NT2/D1 (cell line): ENCODE data around the gene SDR39U1.

Source experiments
- SUZ12 ChIP-seq: IDR thresholded peaks from 2 replicates; pipeline ENCODE4 v1.6.1; 2011; ENCODE audit not compliant: insufficient read length, insufficient read depth; ENCODE audit errors: extremely low read depth
- ZNF274 ChIP-seq: IDR thresholded peaks from 2 replicates; pipeline ENCODE4 v1.6.1; 2011; ENCODE audit warnings: mild to moderate bottlenecking, low read depth, low read length

DNA sequence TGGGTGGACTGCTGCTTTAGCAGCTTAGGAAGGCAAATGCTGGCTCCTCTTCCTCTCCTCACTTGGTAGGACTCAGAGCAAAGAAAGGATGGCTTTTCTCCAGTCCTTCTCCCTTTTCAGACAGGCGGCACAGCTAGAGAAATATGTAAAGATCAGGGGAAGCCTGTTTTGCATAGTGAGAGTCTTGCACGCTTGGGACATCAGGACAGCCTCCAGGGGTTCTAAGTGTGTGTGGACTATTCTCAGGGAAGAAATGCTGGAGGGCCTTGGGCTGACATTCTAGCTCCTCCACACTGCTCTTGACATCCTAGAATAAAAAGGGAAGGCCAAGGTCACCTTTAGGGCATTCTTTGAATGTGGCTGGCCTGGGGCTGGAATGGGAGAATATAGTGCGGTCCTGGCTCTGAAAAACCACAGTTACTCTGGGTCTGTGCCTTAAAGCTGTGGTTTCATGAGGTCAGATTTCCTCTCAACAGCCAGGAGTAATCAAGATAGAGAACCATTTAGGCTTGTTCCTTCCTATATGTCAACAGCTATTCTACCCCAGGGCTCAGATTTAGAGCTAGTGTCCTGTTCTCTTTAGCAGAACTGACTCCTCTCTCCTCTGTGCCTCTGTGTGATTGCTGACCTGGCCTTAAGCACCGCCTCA, 41.2 kb upstream of the SDR39U1 start:
- TF ChIP-seq ZNF274 (no peak), SUZ12 (no peak)
